Right atrium auricular region (tissue), 2 donors: Measurements from ENCODE around the gene CNGA3. TPM values are rescaled to one million over a fixed set of nuclear protein-coding genes. Genes with fewer than 3 reads are reported as not detected.

Experiments
- DNase-seq: peaks from one replicate; pipeline ENCODE4 v3.0.0-alpha.2; 2019; ENCODE audit warnings: low spot score
- H3K27ac ChIP-seq, 2 donors: fragments of 200-600 bp; sonication (generic); 1 replicate in 1 of 2; 2 replicates in 1 of 2; pipeline ENCODE4 v1.5.1; 2016 to 2019
- H3K27me3 ChIP-seq, 2 donors: fragments of 200-600 bp; sonication (generic); one replicate each; pipeline versions ENCODE4 v1.5.1 to v1.6.0; 2017 to 2019
- H3K36me3 ChIP-seq: fragments of 200-600 bp; sonication (generic); one replicate; pipeline ENCODE4 v1.5.1; 2016
- H3K4me1 ChIP-seq, 2 donors: fragments of 200-600 bp; sonication (generic); one replicate each; pipeline versions ENCODE4 v1.5.1 to v1.6.0; 2017 to 2019
- H3K4me3 ChIP-seq, 2 donors: fragments of 200-600 bp; sonication (generic); 1 replicate in 1 of 2; 2 replicates in 1 of 2; pipeline ENCODE4 v1.5.1; 2017 to 2019; ENCODE audit warnings: mild to moderate bottlenecking in 1 of 2, moderate library complexity in 1 of 2
- H3K9me3 ChIP-seq, 2 donors: fragments of 200-600 bp; sonication (generic); one replicate each; pipeline ENCODE4 v1.5.1; 2019
- CTCF ChIP-seq, 2 donors: fragments of 200-600 bp; sonication (generic); IDR thresholded peaks; one replicate each; pipeline ENCODE4 v1.5.1; 2019; ENCODE audit warnings: antibody characterized with exemption in 2 of 2
- total RNA-seq, 2 donors: library from RNA; depleted of rRNA; stranded (reverse); fragments of >200 nt; gene quantifications; one replicate each; pipeline ENCODE4 v1.1.0, GENCODE V29; 2016

Gene CNGA3
- total RNA-seq, 2 donors from 2014 or later, result not detected

GRCh38 chr2:98374286-98374685 is 28.0 kb downstream of the CNGA3 start:
- Histone ChIP-seq H3K4me3 (no peak overlapping the region), H3K36me3 (no peaks in the 10 kb centered on the region), H3K4me1 (peaks cover 0 to 9% of the 10 kb centered on the region in 2 donors), H3K9me3 (no peaks in the 10 kb centered on the region), H3K27me3 (no peaks in the 10 kb centered on the region), H3K27ac (no peak overlapping the region)
- TF ChIP-seq CTCF (IDR thresholded peaks at IDR 0.05), result no peak
- DNase-seq, result no peak

- peaks cover 0 to 15% of the 10 kb centered on the region in 2 donors for H3K4me1 ChIP-seq
- no peak overlapping the region for H3K4me3 ChIP-seq
- no peaks in the 10 kb centered on the region for H3K36me3 ChIP-seq
- H3K27me3 ChIP-seq, result no peaks in the 10 kb centered on the region
- TF ChIP-seq CTCF (IDR thresholded peaks at IDR 0.05), result no peak
- H3K27ac ChIP-seq, result no peak overlapping the region
- no peaks in the 10 kb centered on the region for H3K9me3 ChIP-seq
- DNase-seq, result no peak
Measured at GRCh38 chr2:98374958-98375570, 28.8 kb downstream of the CNGA3 start.

- Histone ChIP-seq H3K9me3 (no peaks in the 10 kb centered on the region), H3K27me3 (no peaks in the 10 kb centered on the region), H3K4me1 (peaks cover 0 to 15% of the 10 kb centered on the region in 2 donors), H3K4me3 (no peak overlapping the region), H3K36me3 (no peaks in the 10 kb centered on the region), H3K27ac (no peak overlapping the region)
- no peak for DNase-seq
- TF ChIP-seq CTCF (IDR thresholded peaks at IDR 0.05), result no peak
Measured at GRCh38 chr2:98376301-98376910, 30.1 kb downstream of the CNGA3 start.

GRCh38 chr2:98376996-98377395 is 30.7 kb downstream of the CNGA3 start:
- Histone ChIP-seq H3K4me3 (no peak overlapping the region), H3K9me3 (no peaks in the 10 kb centered on the region), H3K27me3 (no peaks in the 10 kb centered on the region), H3K36me3 (no peaks in the 10 kb centered on the region), H3K27ac (no peak overlapping the region), H3K4me1 (peaks cover 0 to 15% of the 10 kb centered on the region in 2 donors)
- DNase-seq, result peak; percentile 36
- TF ChIP-seq CTCF (IDR thresholded peaks at IDR 0.05), result no peak

- DNase-seq, result no peak
- H3K9me3 ChIP-seq, result no peaks in the 10 kb centered on the region
- peaks cover 0 to 15% of the 10 kb centered on the region in 2 donors for H3K4me1 ChIP-seq
- H3K27ac ChIP-seq, result no peak overlapping the region
- TF ChIP-seq CTCF (IDR thresholded peaks at IDR 0.05), result no peak
- H3K4me3 ChIP-seq, result no peak overlapping the region
- no peaks in the 10 kb centered on the region for H3K36me3 ChIP-seq
- no peaks in the 10 kb centered on the region for H3K27me3 ChIP-seq
Measured at GRCh38 chr2:98377544-98377943, 31.3 kb downstream of the CNGA3 start.
